Activated CD8-positive, alpha-beta memory T cell treated with anti-CD3 and anti-CD28 coated beads, Interleukin-2, amount 50 U/mL, for 24 hours (primary cell): Measurements from ENCODE around the gene PRDM15.

ENCODE experiments used
- DNase-seq: peaks from one replicate; pipeline ENCODE4 v3.0.0-alpha.2; 2020; ENCODE audit errors: extremely low read depth

The PRDM15 gene

GRCh38 chr21:41908829-41909228, 29.7 kb upstream of the PRDM15 start:
- no peak for DNase-seq

DNA sequence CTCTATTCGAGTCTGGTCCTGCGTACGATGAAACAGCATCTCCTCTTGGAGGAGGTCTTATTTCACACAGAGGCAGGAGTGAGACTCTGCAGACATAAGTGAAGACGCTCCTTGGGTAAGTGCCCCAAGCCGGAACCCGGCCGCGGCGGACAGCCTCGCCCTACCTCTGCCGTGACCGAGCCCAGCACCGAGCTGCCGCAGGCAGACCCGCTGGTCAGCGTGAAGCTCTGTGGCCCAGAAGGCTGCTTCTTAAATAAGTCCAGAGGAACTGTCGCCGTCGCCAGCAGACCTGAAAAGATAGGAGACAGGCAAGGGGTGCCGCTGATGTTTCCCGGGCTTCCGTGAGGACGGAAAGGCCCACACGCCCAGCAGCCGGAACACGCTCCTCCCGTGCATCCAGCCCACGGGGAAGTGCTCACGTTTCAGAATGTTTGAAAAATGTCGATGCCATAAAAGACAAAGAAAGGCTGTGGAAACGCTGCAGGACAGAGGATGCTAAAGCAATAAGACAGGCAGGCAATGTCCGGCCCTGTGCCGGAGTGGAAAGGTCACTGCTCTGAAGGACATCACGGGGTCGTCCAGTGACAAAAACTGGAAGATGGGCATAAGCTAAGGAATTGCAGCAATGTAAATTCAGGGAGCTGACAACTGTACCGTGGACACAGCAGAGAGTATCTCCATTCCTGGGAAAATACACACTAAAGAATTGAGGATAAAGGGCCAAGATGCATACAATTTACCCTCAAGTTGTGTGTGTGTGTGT, 28.5 kb upstream of the PRDM15 start:
- no peak for DNase-seq

GRCh38 chr21:41906770-41907169, 27.6 kb upstream of the PRDM15 start:
- DNase-seq = no peak

DNA sequence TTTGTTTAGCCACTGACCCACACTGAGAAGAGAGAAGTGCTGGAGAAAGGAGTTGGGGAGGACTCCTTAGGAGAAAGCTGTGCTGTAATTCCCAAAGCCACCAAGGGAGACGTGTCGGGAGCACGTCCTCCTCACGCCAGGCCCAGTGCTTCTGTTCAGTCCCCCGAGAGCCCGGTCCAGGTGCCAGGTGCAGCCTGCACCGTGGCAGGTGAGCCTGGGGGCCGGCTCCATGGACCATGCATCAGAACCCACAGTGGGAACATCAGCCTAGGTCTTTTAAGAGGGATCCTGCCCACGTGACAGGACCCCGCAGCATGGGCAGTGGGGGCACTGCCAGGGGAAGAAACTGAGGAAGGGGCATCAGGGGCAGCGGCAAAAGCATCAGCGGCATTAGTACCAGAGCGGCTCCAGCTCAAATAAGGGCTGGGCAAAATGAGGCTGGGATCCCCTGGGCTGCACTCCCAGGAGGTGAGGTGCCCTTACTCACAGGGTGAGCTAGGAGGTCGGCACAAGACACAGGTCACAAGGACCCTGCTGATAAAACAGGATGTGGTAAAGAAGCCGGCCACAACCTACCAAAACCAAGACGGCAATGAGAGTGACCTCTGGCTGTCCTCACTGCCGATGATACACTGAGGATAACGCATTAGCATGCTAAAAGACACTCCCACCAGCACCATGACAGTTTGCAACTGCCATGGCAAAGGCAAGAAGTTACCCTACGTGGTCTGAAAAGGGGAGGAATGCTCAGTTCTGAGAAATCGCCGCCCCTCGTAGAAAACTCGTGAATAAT, 24.6 kb upstream of the PRDM15 start:
- DNase-seq = no peak

DNA sequence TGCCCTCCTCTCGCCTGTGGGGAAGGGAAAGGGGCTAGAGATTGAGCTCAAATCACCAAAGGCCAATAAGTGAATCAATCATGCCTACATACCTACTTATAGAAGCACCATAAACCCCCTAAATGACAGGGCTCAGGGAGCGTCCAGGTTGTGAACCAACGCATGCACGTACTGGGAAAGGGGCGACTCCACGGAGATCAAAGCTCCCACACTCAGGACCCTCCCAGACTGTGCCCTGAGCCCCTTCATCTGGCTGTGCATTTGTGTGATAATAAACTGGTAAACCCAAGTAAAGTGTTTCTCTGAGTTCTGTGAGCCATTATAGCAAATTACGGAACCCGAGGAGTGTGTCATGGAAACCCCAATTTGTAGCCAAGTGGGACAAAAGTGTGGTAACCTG, 23.8 kb upstream of the PRDM15 start:
- no peak for DNase-seq

- DNase-seq = no peak
These were observed 22.6 kb upstream of the PRDM15 start for GRCh38 chr21:41901782-41902181.

DNA sequence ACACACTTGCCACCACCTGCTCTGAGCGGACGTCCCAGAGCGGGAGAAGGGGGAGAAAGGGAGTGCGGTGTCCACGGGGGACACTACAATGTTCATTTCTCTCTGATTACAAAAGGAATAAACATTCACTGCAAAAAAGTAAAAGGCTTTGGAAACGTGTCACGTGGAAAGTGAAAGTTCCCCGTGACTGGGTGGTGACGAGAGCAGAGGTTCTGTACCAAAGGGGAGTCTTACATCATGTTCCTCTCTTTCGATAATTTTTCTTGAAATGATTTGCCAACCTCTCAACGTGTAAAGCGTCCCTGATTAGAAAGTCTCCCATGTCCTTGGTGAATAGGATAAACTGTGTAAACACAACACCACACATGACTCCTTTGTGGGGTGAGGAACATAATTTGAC, 22.0 kb upstream of the PRDM15 start:
- no peak for DNase-seq

DNA sequence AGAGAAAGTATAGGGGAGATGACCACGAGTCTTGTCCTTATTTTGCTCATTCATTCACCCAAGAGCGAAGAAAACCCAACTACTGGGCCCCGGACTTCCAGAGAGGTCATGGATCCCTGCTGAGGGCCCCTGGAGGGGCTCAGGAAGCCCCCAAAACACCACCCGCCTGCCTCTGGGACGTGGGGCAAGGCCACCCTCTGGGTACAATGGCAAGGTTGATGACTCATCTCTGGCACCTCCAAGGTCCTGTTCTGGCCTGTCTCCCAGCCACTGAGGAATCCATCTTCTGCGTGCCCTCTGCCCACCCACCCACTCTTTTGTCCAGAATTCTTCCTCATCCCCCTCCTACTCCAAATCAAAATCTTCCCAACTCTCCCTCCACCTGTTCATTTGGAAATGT, 21.3 kb upstream of the PRDM15 start:
- no peak for DNase-seq

DNA sequence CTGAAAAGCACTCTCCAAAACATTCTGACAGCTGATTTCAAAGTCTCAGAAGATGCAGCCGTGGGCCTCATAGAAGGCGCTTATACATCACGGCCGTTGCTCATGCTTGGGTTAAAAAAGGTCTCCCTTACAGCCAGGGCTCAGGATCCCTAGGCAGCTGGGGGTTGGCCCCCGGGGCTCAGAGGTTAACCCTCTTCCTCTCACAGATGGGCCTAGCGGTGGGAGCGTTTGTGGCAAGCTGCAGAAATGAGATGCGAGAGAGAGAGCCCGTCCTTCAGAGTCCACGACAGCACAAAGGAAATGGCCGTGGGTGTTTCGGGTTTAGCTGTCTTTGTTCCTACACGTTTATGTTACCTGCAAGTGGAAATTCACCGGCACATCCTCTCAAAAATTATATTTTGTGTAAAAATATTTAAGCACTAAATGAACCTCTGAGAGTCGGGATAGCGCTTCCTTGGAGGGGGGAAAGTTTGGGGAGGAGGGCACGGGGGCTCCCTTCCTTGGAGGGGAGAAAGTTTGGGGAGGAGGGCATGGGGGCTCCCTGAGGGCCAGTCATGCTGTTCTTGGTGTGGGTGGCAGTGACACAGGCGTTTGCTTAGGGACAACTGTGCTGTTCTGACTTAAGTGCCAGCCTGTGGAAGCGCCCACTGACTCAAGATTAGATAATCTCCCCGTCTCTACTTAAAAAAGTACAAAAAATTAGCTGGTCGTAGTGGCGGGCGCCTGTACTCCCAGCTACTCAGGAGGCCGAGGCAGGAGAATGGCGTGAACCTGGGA, 20.5 kb upstream of the PRDM15 start:
- DNase-seq = no peak

GRCh38 chr21:41898998-41899397, 19.9 kb upstream of the PRDM15 start:
- no peak for DNase-seq

GRCh38 chr21:41897700-41898099, 18.6 kb upstream of the PRDM15 start:
- DNase-seq = no peak

GRCh38 chr21:41897047-41897669, 18.0 kb upstream of the PRDM15 start:
- DNase-seq = no peak

GRCh38 chr21:41895643-41896493, 16.7 kb upstream of the PRDM15 start:
- DNase-seq = no peak

DNA sequence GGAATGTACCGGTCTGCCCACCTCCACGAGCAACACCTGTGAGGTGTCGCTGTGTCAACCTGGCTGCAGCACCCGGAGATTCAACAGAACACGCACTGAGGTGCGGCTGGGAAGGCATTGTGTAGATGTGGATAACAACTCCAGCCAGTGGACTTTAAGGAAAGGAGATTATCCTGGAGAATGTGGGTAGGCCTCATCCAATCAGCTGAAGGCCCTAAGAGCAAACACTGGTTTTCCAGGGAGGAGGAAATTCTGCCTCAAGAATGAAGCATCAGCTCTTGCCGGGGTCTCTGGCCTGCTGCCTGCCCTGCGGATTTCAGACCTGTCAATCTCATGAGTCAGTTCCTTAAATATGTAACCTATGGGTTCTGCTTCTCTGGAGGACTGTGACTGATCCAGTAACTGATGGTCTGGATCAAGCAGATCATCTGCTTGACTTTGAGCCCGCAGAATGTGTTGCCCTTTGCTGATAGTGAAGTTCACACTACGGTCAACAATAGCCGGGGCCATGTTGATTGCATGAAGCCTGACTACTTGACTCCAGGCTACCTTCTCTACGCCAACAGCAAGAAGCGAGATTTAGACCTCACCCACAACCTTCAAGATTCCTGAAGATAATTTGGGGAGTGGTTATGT, 15.9 kb upstream of the PRDM15 start:
- no peak for DNase-seq

DNA sequence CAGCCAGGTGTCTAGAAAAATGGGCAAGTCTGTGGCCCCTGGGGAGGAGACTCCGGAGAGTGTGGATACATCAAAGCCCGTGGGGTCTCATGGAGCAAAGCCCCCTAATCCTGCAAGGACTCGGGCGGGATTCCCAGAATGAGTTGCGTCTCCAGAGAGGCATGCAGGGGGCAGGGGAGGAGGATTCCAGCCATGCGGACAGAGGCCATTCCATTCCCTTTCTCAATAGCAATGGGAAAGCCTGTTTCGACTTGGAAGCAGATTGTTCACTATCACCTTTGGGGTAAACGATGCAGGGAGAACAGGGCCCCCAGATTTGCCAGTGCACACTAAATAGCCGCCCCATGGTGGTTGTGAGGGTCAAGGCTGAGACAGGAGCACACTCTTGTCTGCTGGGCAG, 15.4 kb upstream of the PRDM15 start:
- no peak for DNase-seq

GRCh38 chr21:41892726-41893125, 13.6 kb upstream of the PRDM15 start:
- no peak for DNase-seq

GRCh38 chr21:41891132-41891531, 12.0 kb upstream of the PRDM15 start:
- no peak for DNase-seq

- DNase-seq = no peak
These were observed 11.2 kb upstream of the PRDM15 start for GRCh38 chr21:41890355-41890754.

GRCh38 chr21:41888749-41889376, 9.7 kb upstream of the PRDM15 start:
- no peak for DNase-seq

DNA sequence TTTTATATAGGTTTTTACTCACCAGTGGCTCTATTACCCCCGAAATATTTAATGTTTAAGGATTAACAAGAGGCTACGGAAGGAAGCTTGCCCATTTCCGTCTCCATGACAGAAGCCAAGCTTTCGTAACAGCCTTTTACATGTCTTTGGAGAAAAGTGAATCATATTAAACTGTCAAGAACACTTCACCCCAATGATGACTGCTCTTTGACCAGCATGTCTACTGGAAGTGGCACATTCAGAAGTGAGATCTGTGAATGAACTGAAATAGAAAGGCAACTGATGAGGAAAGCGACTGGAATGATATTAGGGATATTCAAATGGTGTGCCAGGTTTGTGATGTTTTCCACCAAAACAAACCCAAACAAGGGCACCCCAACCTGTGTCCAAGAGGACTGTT, 8.5 kb upstream of the PRDM15 start:
- no peak for DNase-seq
